ENCODE measurements around the gene ARHGAP31.

Gene ARHGAP31

GRCh38 chr3:119294696-119295671, 801 bp downstream of the ARHGAP31 start:
- Histone ChIP-seq H3K27ac (peak overlapping the region; percentile 30; the same call in 1 of the 2 replicates), H3K9me3 (no peaks in the 10 kb centered on the region), H3K36me3 (no peaks in the 10 kb centered on the region), H3K4me2 (peak overlapping the region; percentile 99), H4K20me1 (no peaks in the 10 kb centered on the region), H3K4me1 (peaks cover 44% of the 10 kb centered on the region), H3K27me3 (peaks cover 11% of the 10 kb centered on the region), H3K4me3 (peak overlapping the region; percentile 70), H3K9ac (peak overlapping the region; percentile 67)
- no peak for TF ChIP-seq Cebpa-rat (IDR thresholded peaks at IDR 0.05)

DNA sequence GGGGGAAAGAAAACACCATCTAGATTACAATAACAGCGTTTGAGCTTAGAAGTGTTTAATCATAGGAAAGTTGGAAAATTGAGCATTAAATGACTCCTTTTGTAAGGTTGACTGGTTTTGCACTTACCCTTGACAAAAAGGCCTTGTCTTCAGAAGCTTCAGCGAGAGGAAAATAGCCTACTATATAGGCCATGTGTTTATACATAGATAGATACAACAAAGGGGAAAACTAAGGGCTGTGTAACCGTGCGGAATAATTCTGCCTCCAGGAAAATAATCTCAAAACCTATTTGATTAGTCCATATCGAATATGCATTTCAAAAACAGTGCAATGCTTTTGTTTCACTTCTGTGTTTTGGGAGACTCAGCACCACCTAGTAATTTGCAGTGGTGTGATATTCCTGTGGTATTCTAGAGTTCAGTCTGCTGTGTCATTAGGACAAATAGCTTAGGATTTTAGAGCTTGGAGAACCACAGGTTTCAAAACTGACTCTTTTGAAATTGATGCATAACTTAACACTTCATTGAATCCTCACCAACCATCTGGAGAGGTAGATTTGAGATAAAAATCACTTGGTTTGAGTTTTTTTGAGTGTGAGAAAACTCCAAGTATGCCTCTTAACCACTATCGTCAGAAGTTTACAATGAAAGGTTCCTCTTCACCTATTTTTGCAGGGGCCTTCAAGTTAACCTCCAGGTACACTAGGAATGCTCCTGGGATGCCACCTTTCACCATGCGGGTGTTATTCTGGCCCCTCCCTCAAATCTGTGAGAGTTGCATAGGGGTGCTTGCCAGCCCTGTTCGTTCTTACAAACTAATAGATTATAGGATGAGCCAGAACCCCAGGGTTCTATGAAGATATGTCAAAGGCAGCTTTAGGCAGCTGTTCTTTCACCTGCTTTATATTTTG, 1.9 kb downstream of the ARHGAP31 start:
- Histone ChIP-seq H3K27ac (no peak overlapping the region), H3K36me3 (no peaks in the 10 kb centered on the region), H3K9ac (no peak overlapping the region), H3K27me3 (peaks cover 11% of the 10 kb centered on the region), H3K9me3 (no peaks in the 10 kb centered on the region), H3K4me1 (peaks cover 44% of the 10 kb centered on the region), H3K4me2 (no peak overlapping the region), H3K4me3 (no peak overlapping the region), H4K20me1 (no peaks in the 10 kb centered on the region)
- TF ChIP-seq Cebpa-rat (IDR thresholded peaks at IDR 0.05) = no peak

DNA sequence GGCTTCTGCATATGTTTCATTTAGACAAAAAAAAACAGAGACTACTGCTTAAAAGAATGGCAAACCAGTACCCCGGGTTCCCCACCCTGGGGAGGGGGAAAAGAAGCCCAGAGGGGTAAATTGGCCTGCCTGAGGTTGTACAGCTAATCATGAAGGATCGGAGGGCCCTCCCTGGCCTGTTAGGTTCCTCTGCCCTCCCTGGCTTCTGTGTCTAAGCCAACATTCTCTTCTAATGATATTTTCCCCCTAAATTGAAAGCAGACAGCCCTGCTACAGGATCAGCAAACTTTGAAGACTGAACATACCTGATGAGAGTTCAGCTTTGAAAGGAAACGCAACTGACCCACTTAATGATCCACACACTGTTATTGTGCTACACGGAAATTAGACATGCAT, 2.5 kb downstream of the ARHGAP31 start:
- H3K4me2 ChIP-seq = no peak overlapping the region
- peaks cover 11% of the 10 kb centered on the region for H3K27me3 ChIP-seq
- no peak overlapping the region for H3K4me3 ChIP-seq
- H4K20me1 ChIP-seq = no peaks in the 10 kb centered on the region
- no peak overlapping the region for H3K27ac ChIP-seq
- no peaks in the 10 kb centered on the region for H3K36me3 ChIP-seq
- no peaks in the 10 kb centered on the region for H3K9me3 ChIP-seq
- H3K9ac ChIP-seq = no peak overlapping the region
- TF ChIP-seq Cebpa-rat (IDR thresholded peaks at IDR 0.05) = no peak
- peaks cover 47% of the 10 kb centered on the region for H3K4me1 ChIP-seq

DNA sequence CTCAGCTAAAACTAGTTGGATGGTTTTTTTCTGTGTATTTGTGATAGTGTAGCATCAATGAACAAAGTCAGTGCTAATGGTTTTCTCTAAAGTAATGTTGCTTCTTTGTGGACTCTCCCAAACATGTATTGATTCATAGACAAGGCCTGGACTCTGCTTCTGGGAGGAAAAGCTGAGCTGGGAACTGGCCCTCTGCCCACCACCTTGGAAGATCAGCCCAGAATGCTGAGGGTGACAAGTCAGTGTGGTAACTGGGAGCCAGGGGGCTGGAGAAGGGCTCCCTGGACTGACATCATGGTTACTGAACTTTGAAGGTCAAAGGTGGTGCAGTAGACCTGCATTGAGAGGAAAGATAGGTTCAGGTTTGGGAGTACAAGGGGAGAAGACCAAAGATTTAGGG, 3.0 kb downstream of the ARHGAP31 start:
- no peak overlapping the region for H3K4me3 ChIP-seq
- H3K4me1 ChIP-seq = peaks cover 51% of the 10 kb centered on the region
- peak overlapping the region; percentile 71 for H3K4me2 ChIP-seq
- no peaks in the 10 kb centered on the region for H3K9me3 ChIP-seq
- H3K27ac ChIP-seq = no peak overlapping the region
- H4K20me1 ChIP-seq = no peaks in the 10 kb centered on the region
- no peaks in the 10 kb centered on the region for H3K36me3 ChIP-seq
- no peak for TF ChIP-seq Cebpa-rat (IDR thresholded peaks at IDR 0.05)
- no peak overlapping the region for H3K9ac ChIP-seq
- peaks cover 11% of the 10 kb centered on the region for H3K27me3 ChIP-seq

- Histone ChIP-seq H3K36me3 (no peaks in the 10 kb centered on the region), H3K4me2 (peak overlapping the region; percentile 71), H3K9ac (no peak overlapping the region), H3K27ac (no peak overlapping the region), H3K9me3 (no peaks in the 10 kb centered on the region), H4K20me1 (no peaks in the 10 kb centered on the region), H3K27me3 (peaks cover 11% of the 10 kb centered on the region), H3K4me3 (no peak overlapping the region), H3K4me1 (peaks cover 38% of the 10 kb centered on the region)
- TF ChIP-seq Cebpa-rat (IDR thresholded peaks at IDR 0.05) = no peak
Observed at GRCh38 chr3:119298565-119298941, 4.4 kb downstream of the ARHGAP31 start.

GRCh38 chr3:119300991-119301391, 6.8 kb downstream of the ARHGAP31 start:
- Histone ChIP-seq H3K36me3 (no peaks in the 10 kb centered on the region), H4K20me1 (no peaks in the 10 kb centered on the region), H3K4me2 (no peak overlapping the region), H3K4me1 (peaks cover 29% of the 10 kb centered on the region), H3K9ac (no peak overlapping the region), H3K27ac (no peak overlapping the region), H3K4me3 (no peak overlapping the region), H3K9me3 (no peaks in the 10 kb centered on the region), H3K27me3 (no peaks in the 10 kb centered on the region)
- no peak for TF ChIP-seq Cebpa-rat (IDR thresholded peaks at IDR 0.05)

DNA sequence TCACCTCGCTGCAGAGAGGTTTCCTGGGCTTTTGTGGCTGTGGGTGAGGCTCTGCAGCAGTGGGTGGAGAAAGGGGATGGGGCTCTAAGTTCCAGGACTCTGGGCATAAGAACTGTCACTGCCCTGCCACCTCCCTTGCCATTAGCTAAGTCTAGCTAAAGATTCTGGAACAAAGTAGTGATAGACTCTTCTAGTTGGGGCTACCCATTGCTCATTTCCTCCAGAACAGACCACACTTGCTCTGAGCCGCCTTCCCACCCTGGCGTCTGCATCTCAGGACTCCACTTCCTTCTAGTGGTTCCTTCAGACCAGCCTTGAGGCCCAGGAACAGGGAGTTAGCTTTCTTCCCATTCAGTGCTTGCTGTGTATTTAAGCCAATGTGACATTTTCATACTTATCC, 7.5 kb downstream of the ARHGAP31 start:
- no peak for TF ChIP-seq Cebpa-rat (IDR thresholded peaks at IDR 0.05)
- Histone ChIP-seq H3K9me3 (no peaks in the 10 kb centered on the region), H3K4me2 (peak overlapping the region; percentile 4; the same call in 1 of the 2 replicates), H3K9ac (no peak overlapping the region), H3K4me1 (peaks cover 26% of the 10 kb centered on the region), H3K27ac (no peak overlapping the region), H3K27me3 (no peaks in the 10 kb centered on the region), H4K20me1 (no peaks in the 10 kb centered on the region), H3K4me3 (no peak overlapping the region), H3K36me3 (no peaks in the 10 kb centered on the region)

GRCh38 chr3:119302697-119303551, 8.7 kb downstream of the ARHGAP31 start:
- Histone ChIP-seq H3K36me3 (no peaks in the 10 kb centered on the region), H3K27me3 (no peaks in the 10 kb centered on the region), H4K20me1 (no peaks in the 10 kb centered on the region), H3K9me3 (no peaks in the 10 kb centered on the region), H3K4me3 (no peak overlapping the region), H3K27ac (no peak overlapping the region), H3K4me2 (no peak overlapping the region), H3K9ac (no peak overlapping the region), H3K4me1 (peaks cover 18% of the 10 kb centered on the region)
- no peak for TF ChIP-seq Cebpa-rat (IDR thresholded peaks at IDR 0.05)

GRCh38 chr3:119304201-119304713, 10.1 kb downstream of the ARHGAP31 start:
- Histone ChIP-seq H3K4me3 (no peak overlapping the region), H3K9ac (no peak overlapping the region), H3K9me3 (no peaks in the 10 kb centered on the region), H3K27me3 (no peaks in the 10 kb centered on the region), H4K20me1 (no peaks in the 10 kb centered on the region), H3K36me3 (no peaks in the 10 kb centered on the region), H3K4me1 (0 out of 2 replicates have a peak, but pooled peaks cover 8% of the 10 kb centered on the region), H3K27ac (no peak overlapping the region), H3K4me2 (no peak overlapping the region)
- TF ChIP-seq Cebpa-rat (IDR thresholded peaks at IDR 0.05) = no peak
